Measurements from ENCODE around the gene NPEPL1. TPM values are rescaled to one million over a fixed set of nuclear protein-coding genes. Genes with fewer than 3 reads are reported as not detected.

Gene NPEPL1
- total and polyA plus RNA-seq, 2 of the 8 experiments (the other 6 are each of a cell fraction or from before 2014, with no cell fraction given): 12.4 to 26.8 TPM

DNA sequence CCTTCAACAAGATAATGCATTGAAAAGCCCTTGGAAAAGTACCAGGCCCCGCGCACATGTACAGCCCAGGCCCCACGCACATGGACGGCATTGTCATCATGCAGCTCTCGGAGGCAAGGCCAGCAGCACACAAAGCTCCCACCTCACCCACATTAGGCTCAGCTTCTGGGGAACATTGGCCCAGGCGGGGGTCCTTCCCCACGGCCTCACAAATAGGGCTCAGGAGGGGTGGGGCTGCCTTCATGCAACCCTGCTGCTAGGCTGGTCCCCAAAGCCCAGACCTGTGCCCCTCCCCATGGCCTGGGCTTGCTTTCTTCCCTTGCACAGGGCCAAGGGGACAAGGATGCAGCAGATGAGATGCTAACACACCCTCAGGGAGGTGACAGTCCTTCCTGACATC is 26.7 kb downstream of the NPEPL1 start:
- Histone ChIP-seq H3K56ac (replicated peaks; ENCODE audit: insufficient read length, low read depth, low read length) (no peak overlapping the region), H3K18ac (ENCODE audit: extremely low read depth, low read length) (no peak overlapping the region), H4K91ac (replicated peaks; ENCODE audit: insufficient read length, low read length) (no peak overlapping the region), H2AFZ (ENCODE audit: low read length) (no peak overlapping the region), H2AK5ac (ENCODE audit: low read depth, low read length) (0 out of 2 replicates have a peak overlapping the region, but pooled peaks have one; percentile 9), H4K8ac (ENCODE audit: extremely low read depth, insufficient read depth, low read length) (no peak overlapping the region; the same call in none of the 2 replicates), H3K4ac (replicated peaks; ENCODE audit: insufficient read length, low read depth, low read length) (no peak overlapping the region), H2BK12ac (ENCODE audit: low read depth, low read length) (peak overlapping the region; percentile 53; the same call in 1 of the 2 replicates), H3K23ac (ENCODE audit: insufficient read length) (no peak overlapping the region), H2BK5ac (ENCODE audit: low read depth, low read length) (0 out of 2 replicates have a peak overlapping the region, but pooled peaks have one; percentile 75), H3K79me1 (ENCODE audit: low read depth, low read length) (no peaks in the 10 kb centered on the region; the same call in 1 of the 2 replicates), H3K4me3 (ENCODE audit: extremely low read depth in 1 of 4, insufficient read depth in 2 of 4, low read depth in 3 of 4, low read length in 4 of 4) (no peak overlapping the region), H4K5ac (ENCODE audit: insufficient read length, low read depth, low read length) (no peak overlapping the region), H3K4me1 (replicated peaks in 1 of 4; ENCODE audit: control insufficient read depth in 3 of 4, insufficient read depth in 4 of 4, low read length in 3 of 4) (peaks cover 0 to 4% (median 0%) of the 10 kb centered on the region in 4 experiments; a peak in 2 of 7 replicates), H3K14ac (ENCODE audit: insufficient read length) (no peak overlapping the region), H3K4me2 (ENCODE audit: insufficient read depth in 1 of 2, low read depth in 2 of 2, low read length in 2 of 2) (no peak overlapping the region), H4K20me1 (replicated peaks in 1 of 2; ENCODE audit: control insufficient read depth in 1 of 2, insufficient read depth in 2 of 2, low read length in 2 of 2) (no peaks in the 10 kb centered on the region), H3K9ac (replicated peaks in 1 of 4; ENCODE audit: extremely low read depth in 1 of 4, low read depth in 3 of 4, low read length in 3 of 4) (no peak overlapping the region), H3K23me2 (ENCODE audit: low read depth, low read length) (no peaks in the 10 kb centered on the region), H3K79me2 (ENCODE audit: control insufficient read depth in 1 of 2, insufficient read depth in 2 of 2, low read length in 2 of 2) (no peaks in the 10 kb centered on the region), H2BK120ac (replicated peaks; ENCODE audit: low read depth, low read length) (no peak overlapping the region), H3K27me3 (replicated peaks in 1 of 4; ENCODE audit: control insufficient read depth in 3 of 4, extremely low read depth in 1 of 4, insufficient read depth in 3 of 4, low read length in 3 of 4) (peaks cover 0 to 4% (median 1%) of the 10 kb centered on the region in 4 experiments; a peak in 3 of 7 replicates), H3K27ac (ENCODE audit: low read depth, low read length) (no peak overlapping the region), H3K36me3 (ENCODE audit: control insufficient read depth in 2 of 4, insufficient read depth in 4 of 4, low read length in 3 of 4) (no peaks in the 10 kb centered on the region), H3K9me3 (ENCODE audit: insufficient read depth in 2 of 2, low read depth in 1 of 2, low read length in 1 of 2) (no peaks in the 10 kb centered on the region; a peak in 1 of 4 replicates), H2BK20ac (ENCODE audit: low read length) (peak overlapping the region; percentile 72; the same call in 1 of the 2 replicates), H2BK15ac (ENCODE audit: low read length) (peak overlapping the region; percentile 65; the same call in 1 of the 2 replicates)
- DNase-seq (ENCODE audit: low read depth in 1 of 2, low spot score in 2 of 2) (peak in 1 of 2 experiments; percentile 39), FAIRE-seq (no peak)
- CTCF ChIA-PET (ENCODE audit: partially characterized antibody): no interaction called here
- POLR2A ChIA-PET (ENCODE audit: partially characterized antibody): interaction anchor here (1.0 to 10.9 kb wide), 6 partner anchors 8 to 125 kb away, joined by 3 to 188 read pairs (median 8); no protein-coding TSS in a partner anchor
- WGBS, 2 experiments (ENCODE audit: extremely low coverage in 1 of 2, insufficient coverage in 1 of 2, insufficient read length in 1 of 2, insufficient replicate concordance in 2 of 2, low coverage in 1 of 2, low lambda C conversion rate in 2 of 2, missing lambda C conversion rate in 1 of 2): 90% methylated on average over 7 of the region's 7 CpGs; no CpG with 5 or more reads in 1 of the 2 experiments
- TF ChIP-seq ATF3 (IDR thresholded peaks at IDR 0.05; ENCODE audit: insufficient read depth, low read depth, low read length) (no peak), CEBPB (IDR thresholded peaks at IDR 0.05; ENCODE audit: low read depth, low read length) (no peak), KDM5A (IDR thresholded peaks at IDR 0.05; ENCODE audit: low read length) (no peak), BACH1 (IDR thresholded peaks at IDR 0.05; ENCODE audit: low read length) (no peak), NRF1 (IDR thresholded peaks at IDR 0.05; ENCODE audit: low read depth, low read length) (no peak), TBP (IDR thresholded peaks at IDR 0.05; ENCODE audit: low read depth, low read length) (no peak), POLR2AphosphoS5 (IDR thresholded peaks at IDR 0.05; ENCODE audit: low read depth, low read length) (no peak), BRCA1 (IDR thresholded peaks at IDR 0.05; ENCODE audit: low read depth, low read length) (no peak), CTCF (IDR thresholded peaks at IDR 0.05; ENCODE audit: control extremely low read depth in 1 of 3, insufficient read depth in 1 of 3, low read depth in 1 of 3, low read length in 3 of 3) (no peak), RAD21 (IDR thresholded peaks at IDR 0.05 in 1 of 2, conservative IDR thresholded peaks at IDR 0.05 in 1 of 2; ENCODE audit: low read depth in 2 of 2, low read length in 2 of 2) (no peak)

Data from H1 (cell line).